Neuronal stem cell (in vitro differentiated cells): Measurements from ENCODE around the gene ZCCHC24.

Experiments used
- DNase-seq: peaks from one replicate; pipeline ENCODE4 v3.0.0-alpha.2; 2013; ENCODE audit warnings: low spot score
- H2AFZ ChIP-seq: one replicate; pipeline ENCODE4 v1.6.1; 2013; ENCODE audit warnings: mild to moderate bottlenecking, low read length, inconsistent platforms
- H2AK5ac ChIP-seq: 2 replicates; pipeline ENCODE4 v1.6.1; 2013; ENCODE audit warnings: low read depth, mild to moderate bottlenecking, inconsistent platforms, low read length, moderate library complexity, mixed read lengths
- H2BK120ac ChIP-seq: 2 replicates; pipeline ENCODE4 v1.6.1; 2013; ENCODE audit warnings: low read depth, mild to moderate bottlenecking, inconsistent platforms, low read length, moderate library complexity, mixed read lengths
- H2BK12ac ChIP-seq: one replicate; pipeline ENCODE4 v1.6.1; 2013; ENCODE audit warnings: low read length, inconsistent platforms
- H2BK15ac ChIP-seq: 2 replicates; pipeline ENCODE4 v1.6.1; 2013; ENCODE audit warnings: mild to moderate bottlenecking, low read length, inconsistent platforms, mixed read lengths
- H2BK5ac ChIP-seq: one replicate; pipeline ENCODE4 v1.6.1; 2013; ENCODE audit warnings: inconsistent platforms, mild to moderate bottlenecking, low read length, moderate library complexity
- H3K14ac ChIP-seq: one replicate; pipeline ENCODE4 v1.6.1; 2013; ENCODE audit warnings: low read length, inconsistent platforms
- H3K18ac ChIP-seq: 2 replicates; pipeline ENCODE4 v1.6.1; 2013; ENCODE audit warnings: low read length, inconsistent platforms
- H3K23ac ChIP-seq: 2 replicates; pipeline ENCODE4 v1.6.1; 2013; ENCODE audit warnings: low read depth, mild to moderate bottlenecking, mixed read lengths, low read length, inconsistent platforms; ENCODE audit not compliant: poor library complexity
- H3K27ac ChIP-seq: replicated peaks from 3 replicates; pipeline ENCODE4 v1.5.1; 2013; ENCODE audit warnings: low read length, inconsistent platforms
- H3K27me3 ChIP-seq, 3 experiments: 2 replicates each; pipeline ENCODE4 v1.6.1; 2013; ENCODE audit warnings: low read length in 3 of 3, mild to moderate bottlenecking in 2 of 3, inconsistent platforms in 1 of 3, low read depth in 1 of 3, mixed read lengths in 1 of 3, moderate library complexity in 1 of 3; ENCODE audit not compliant: control insufficient read depth in 3 of 3, insufficient read depth in 3 of 3
- H3K36me3 ChIP-seq, 2 donors: replicated peaks in 1 of 2; 2 replicates each; pipeline ENCODE4 v1.6.1; 2013; ENCODE audit warnings: low read length in 2 of 2; ENCODE audit not compliant: control insufficient read depth in 2 of 2, insufficient read depth in 2 of 2
- H3K4ac ChIP-seq: 2 replicates; pipeline ENCODE4 v1.6.1; 2013; ENCODE audit warnings: inconsistent platforms, mild to moderate bottlenecking, low read length, moderate library complexity
- H3K4me1 ChIP-seq, 2 donors: 1 replicate in 1 of 2; 2 replicates in 1 of 2; pipeline ENCODE4 v1.6.1; 2013; ENCODE audit warnings: low read length in 2 of 2, low read depth in 1 of 2; ENCODE audit not compliant: control insufficient read depth in 2 of 2, insufficient read depth in 1 of 2
- H3K4me2 ChIP-seq: one replicate; pipeline ENCODE4 v1.6.1; 2013; ENCODE audit warnings: mild to moderate bottlenecking, low read length, inconsistent platforms; ENCODE audit not compliant: insufficient read depth, poor library complexity, severe bottlenecking
- H3K4me3 ChIP-seq, 2 donors: 2 replicates each; pipeline ENCODE4 v1.5.1; 2013; ENCODE audit warnings: low read length in 2 of 2, mild to moderate bottlenecking in 2 of 2, inconsistent platforms in 1 of 2, moderate library complexity in 1 of 2
- H3K79me1 ChIP-seq: one replicate; pipeline ENCODE4 v1.6.1; 2013; ENCODE audit warnings: low read depth, mild to moderate bottlenecking, inconsistent platforms, low read length, moderate library complexity
- H3K9ac ChIP-seq: one replicate; pipeline ENCODE4 v1.6.1; 2013; ENCODE audit warnings: mild to moderate bottlenecking, low read depth, low read length, inconsistent platforms; ENCODE audit not compliant: poor library complexity
- H3K9me3 ChIP-seq, 2 donors: replicated peaks in 1 of 2; 2 replicates each; pipeline versions ENCODE3 to v1.6.1; 2013; ENCODE audit warnings: low read length in 2 of 2, mild to moderate bottlenecking in 2 of 2, inconsistent platforms in 1 of 2, low read depth in 1 of 2, mixed read lengths in 1 of 2, moderate library complexity in 1 of 2; ENCODE audit not compliant: control insufficient read depth in 2 of 2, insufficient read depth in 1 of 2
- H4K8ac ChIP-seq: one replicate; pipeline ENCODE4 v1.6.1; 2013; ENCODE audit warnings: low read depth, mild to moderate bottlenecking, inconsistent platforms, low read length, moderate library complexity
- H4K91ac ChIP-seq: one replicate; pipeline ENCODE4 v1.6.1; 2013; ENCODE audit warnings: low read length, low read depth, mild to moderate bottlenecking, inconsistent platforms; ENCODE audit not compliant: poor library complexity
- WGBS, 2 donors: extraction: QIAGEN DNeasy Blood & Tissue Kit; methylation state at CpG; one replicate each; pipeline ENCODE4 v1.1.7; 2013; ENCODE audit warnings: missing lambda C conversion rate in 2 of 2, mixed read lengths in 1 of 2; ENCODE audit not compliant: insufficient read length in 2 of 2, insufficient replicate concordance in 1 of 2; ENCODE audit errors: extremely low coverage in 2 of 2; 5-methylcytosine and 5-hydroxymethylcytosine counted together

The ZCCHC24 gene

DNA sequence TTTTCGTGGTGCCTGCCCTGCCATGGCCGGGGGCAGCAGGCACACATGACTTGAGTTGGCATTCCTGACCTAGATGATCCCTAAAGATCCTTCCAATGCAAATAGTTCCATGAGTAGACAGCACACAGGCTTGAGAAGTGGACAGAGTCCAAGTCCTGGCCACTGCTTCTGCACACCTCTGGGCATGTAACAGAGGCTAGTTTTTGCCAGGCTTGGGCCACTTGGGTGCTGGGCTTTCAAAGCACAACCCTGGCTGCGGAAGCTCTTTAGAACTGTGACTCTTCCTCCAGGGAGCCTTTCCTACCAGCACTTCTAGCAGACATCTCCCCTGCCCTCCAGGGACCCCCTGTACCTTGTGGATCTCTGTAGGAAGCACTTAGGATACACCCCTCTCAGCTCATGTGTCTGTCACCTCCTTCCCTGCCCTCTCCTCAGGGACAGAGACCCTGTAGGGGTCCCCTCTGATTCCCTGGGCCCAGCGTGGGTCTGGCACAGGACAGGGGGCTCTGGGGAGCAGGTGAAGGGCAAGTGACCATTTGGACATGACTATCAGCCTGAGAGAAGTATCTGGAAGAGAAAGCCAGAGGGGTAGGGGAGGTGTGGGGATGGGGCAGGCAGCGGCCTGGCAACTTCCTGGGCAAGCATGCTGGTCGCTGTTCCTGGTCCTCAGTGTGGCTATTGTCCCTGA is 36.2 kb downstream of the ZCCHC24 start:
- Histone ChIP-seq H3K27ac (no peak overlapping the region), H2BK12ac (no peak overlapping the region)

GRCh38 chr10:79407811-79408795 is 37.3 kb downstream of the ZCCHC24 start:
- H3K4ac ChIP-seq, result no peak overlapping the region
- H3K79me1 ChIP-seq, result peaks cover 2% of the 10 kb centered on the region
- H3K18ac ChIP-seq, result peak overlapping the region; percentile 58
- no peak overlapping the region for H3K4me2 ChIP-seq
- H3K27ac ChIP-seq, result no peak overlapping the region
- H2AK5ac ChIP-seq, result no peak overlapping the region
- H3K9ac ChIP-seq, result no peak overlapping the region
- H2BK12ac ChIP-seq, result no peak overlapping the region
- no peak overlapping the region for H2BK120ac ChIP-seq
- no peak overlapping the region for H2AFZ ChIP-seq
- no peaks in the 10 kb centered on the region for H3K27me3 ChIP-seq
- H3K9me3 ChIP-seq, result no peaks in the 10 kb centered on the region
- no peak overlapping the region for H2BK15ac ChIP-seq
- H3K4me3 ChIP-seq, result no peak overlapping the region
- no CpG with 5 or more reads among the region's 17 CpGs for WGBS, 2 donors
- H3K4me1 ChIP-seq, result peaks cover 28 to 30% of the 10 kb centered on the region in 2 donors
- H3K23ac ChIP-seq, result no peak overlapping the region
- H3K14ac ChIP-seq, result no peak overlapping the region
- no peaks in the 10 kb centered on the region for H3K36me3 ChIP-seq
- no peak overlapping the region for H4K8ac ChIP-seq
- DNase-seq, result no peak
- H4K91ac ChIP-seq, result no peak overlapping the region
- no peak overlapping the region for H2BK5ac ChIP-seq

More for the DNA sequence above, 36.2 kb downstream of the ZCCHC24 start:
- Histone ChIP-seq H2AFZ (no peak overlapping the region), H3K4me1 (peaks cover 17 to 20% of the 10 kb centered on the region in 2 donors), H3K9ac (no peak overlapping the region), H2BK5ac (no peak overlapping the region), H3K36me3 (no peaks in the 10 kb centered on the region), H3K18ac (peak overlapping the region; percentile 35), H2AK5ac (peak overlapping the region; percentile 35), H3K79me1 (no peaks in the 10 kb centered on the region), H4K8ac (no peak overlapping the region), H4K91ac (no peak overlapping the region), H3K4me2 (no peak overlapping the region), H3K14ac (no peak overlapping the region), H3K4me3 (no peak overlapping the region), H3K23ac (no peak overlapping the region), H3K4ac (no peak overlapping the region), H3K27me3 (no peaks in the 10 kb centered on the region), H2BK15ac (no peak overlapping the region), H2BK120ac (no peak overlapping the region), H3K9me3 (no peaks in the 10 kb centered on the region)
- no CpG with 5 or more reads among the region's 6 CpGs for WGBS, 2 donors
- no peak for DNase-seq

GRCh38 chr10:79407423-79407796 is 38.0 kb downstream of the ZCCHC24 start:
- peak overlapping the region in 1 of 2 donors; percentile 3 for H3K4me3 ChIP-seq
- H3K9me3 ChIP-seq, result no peaks in the 10 kb centered on the region
- H2AK5ac ChIP-seq, result peak overlapping the region; percentile 79
- H4K8ac ChIP-seq, result no peak overlapping the region
- H3K4me1 ChIP-seq, result peaks cover 30 to 33% of the 10 kb centered on the region in 2 donors
- no peak overlapping the region for H3K4me2 ChIP-seq
- no peak overlapping the region for H3K9ac ChIP-seq
- H3K23ac ChIP-seq, result peak overlapping the region; percentile 9
- H3K27ac ChIP-seq, result no peak overlapping the region
- H3K79me1 ChIP-seq, result peaks cover 3% of the 10 kb centered on the region
- no peak overlapping the region for H2BK5ac ChIP-seq
- H3K36me3 ChIP-seq, result no peaks in the 10 kb centered on the region
- H2BK15ac ChIP-seq, result no peak overlapping the region
- H3K27me3 ChIP-seq, result no peaks in the 10 kb centered on the region
- H2BK120ac ChIP-seq, result no peak overlapping the region
- no peak overlapping the region for H4K91ac ChIP-seq
- H3K4ac ChIP-seq, result peak overlapping the region; percentile 70
- H3K14ac ChIP-seq, result no peak overlapping the region
- no CpG with 5 or more reads among the region's 9 CpGs for WGBS, 2 donors
- DNase-seq, result no peak
- peak overlapping the region; percentile 48 for H3K18ac ChIP-seq
- H2AFZ ChIP-seq, result no peak overlapping the region
- H2BK12ac ChIP-seq, result no peak overlapping the region
